Stimulated activated CD8-positive, alpha-beta memory T cell treated with anti-CD3 and anti-CD28 coated beads, Interleukin-15, amount 100 ng/mL, for 4 hours (primary cell): ENCODE results near the gene NR2F2.
"Not testable (repeated sequence)": the region's sequence is repeated elsewhere in the genome, so short reads cannot be mapped to it uniquely, and the experiment has no call there.

Experiments used
- DNase-seq, 2 donors: peaks; one replicate each; pipeline ENCODE4 v3.0.0-alpha.2; 2020; ENCODE audit warnings: low read depth in 2 of 2

NR2F2 gene

DNA sequence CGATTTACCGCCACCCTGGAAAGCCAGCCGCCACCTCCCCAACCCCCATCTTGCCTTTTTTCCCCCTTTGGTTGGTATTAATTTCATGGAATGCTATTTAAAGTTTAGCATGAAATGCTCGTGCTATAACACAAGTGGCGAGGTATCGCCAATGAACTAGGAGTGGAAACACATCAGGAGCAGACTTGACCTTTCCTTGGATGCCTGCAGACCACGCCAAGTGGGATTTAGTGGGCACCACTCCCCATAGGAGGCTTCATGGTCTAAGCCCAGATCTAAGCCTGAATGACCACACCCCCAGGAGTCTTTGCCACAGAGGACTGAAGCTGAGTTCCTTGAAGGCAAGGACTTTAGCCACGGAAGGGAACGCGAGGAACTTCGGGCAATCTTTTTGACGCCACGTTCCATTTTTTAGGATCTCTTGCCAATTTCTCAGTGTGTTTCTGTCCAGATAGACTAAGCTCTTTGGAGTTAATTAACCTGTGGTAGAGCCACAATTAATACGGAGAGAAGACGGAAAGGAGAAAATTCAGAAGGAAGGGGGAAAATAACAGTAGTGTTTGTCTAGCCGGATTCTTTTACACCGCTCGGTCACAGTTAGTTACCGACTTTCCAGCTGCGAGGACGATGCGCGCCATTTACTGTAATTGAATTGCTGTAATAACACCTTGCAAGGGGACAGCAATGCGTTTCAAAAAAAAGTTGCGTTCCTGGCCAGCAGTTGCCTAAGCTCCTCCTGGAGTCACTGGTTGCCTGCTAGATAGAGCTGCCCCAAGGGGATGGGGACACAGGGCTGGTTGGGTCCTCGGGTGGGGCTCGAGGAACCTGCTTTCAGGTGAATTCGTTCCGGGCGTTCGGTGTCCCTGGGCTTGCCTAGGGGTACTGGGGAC lies 37.1 kb downstream of the NR2F2 start:
- no peak for DNase-seq

DNA sequence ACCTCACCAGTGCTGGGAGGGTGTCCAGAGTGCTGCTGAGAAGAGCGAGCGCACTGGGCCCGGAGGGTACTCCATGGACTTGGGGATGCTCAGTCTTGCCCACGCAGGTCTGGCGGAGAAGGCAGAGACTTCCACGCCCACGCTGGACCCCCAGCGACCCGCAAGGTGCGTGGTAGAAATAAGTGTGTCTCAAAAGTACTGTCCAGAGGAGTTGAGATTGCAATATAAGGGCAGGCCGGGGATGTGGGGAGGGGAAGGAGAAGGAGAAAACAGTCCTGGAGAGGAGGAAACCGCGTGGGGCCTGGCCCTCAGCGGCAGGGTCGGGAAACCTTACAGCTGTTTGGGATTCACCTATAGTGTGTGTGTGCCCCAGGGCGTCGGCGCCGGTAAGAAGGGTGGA lies 38.9 kb downstream of the NR2F2 start:
- DNase-seq: no peak

DNA sequence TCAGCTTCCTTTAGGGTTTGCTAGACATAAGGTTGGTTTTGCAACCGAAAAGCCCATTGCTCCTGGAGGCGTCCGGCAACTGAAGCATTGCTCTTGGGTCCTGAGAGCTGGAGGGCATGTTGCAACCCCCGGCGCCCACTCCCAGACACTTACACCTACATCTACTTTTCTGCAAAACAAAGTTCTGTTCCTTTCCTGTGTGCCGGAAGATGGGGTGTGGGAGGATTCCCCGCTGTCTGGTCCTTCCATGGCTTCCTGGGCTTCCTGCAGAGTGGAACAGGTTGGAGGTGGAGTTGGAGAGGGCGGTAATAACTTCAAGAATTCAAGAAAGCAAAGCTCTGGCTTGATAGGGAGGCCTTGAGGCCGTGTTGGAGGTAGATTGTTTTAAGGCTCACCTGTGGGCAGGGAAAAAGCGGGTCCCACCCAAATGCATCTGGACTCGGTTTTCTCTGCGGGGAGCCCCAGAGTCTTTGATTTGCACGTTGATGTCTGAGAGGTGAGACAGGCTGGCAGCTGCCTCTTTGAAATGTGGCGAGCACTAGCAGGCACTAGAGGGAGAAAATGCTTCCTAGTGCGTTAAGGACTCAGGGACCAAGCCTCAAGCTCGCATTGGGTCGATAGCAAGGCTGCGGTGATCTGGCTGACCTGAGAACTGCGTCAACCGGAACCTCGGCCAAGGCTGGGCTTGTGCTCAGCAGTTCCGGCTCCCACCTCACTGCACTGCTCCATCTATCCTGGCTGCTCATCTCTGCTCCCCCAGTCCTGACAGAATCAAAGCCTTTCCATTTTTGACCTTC lies 39.5 kb downstream of the NR2F2 start:
- no peak for DNase-seq

- DNase-seq: no peak
These were observed 42.1 kb downstream of the NR2F2 start for GRCh38 chr15:96372554-96372953.

GRCh38 chr15:96374499-96374898 lies 44.0 kb downstream of the NR2F2 start:
- DNase-seq: no peak

DNA sequence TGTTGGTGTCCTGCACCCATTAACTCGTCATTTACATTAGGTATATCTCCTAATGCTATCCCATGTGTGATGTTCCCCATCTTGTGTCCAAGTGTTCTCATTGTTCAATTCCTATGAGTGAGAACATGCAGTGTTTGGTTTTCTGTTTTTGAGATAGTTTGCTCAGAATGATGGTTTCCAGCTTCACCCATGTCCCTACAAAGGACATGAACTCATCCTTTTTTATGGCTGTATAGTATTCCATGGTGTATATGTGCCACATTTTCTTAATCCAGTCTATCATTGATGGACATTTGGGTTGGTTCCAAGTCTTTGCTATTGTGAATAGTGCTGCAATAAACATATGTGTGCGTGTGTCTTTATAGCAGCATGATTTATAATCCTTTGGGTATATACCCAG lies 49.1 kb downstream of the NR2F2 start:
- DNase-seq: not testable (repeated sequence)

DNA sequence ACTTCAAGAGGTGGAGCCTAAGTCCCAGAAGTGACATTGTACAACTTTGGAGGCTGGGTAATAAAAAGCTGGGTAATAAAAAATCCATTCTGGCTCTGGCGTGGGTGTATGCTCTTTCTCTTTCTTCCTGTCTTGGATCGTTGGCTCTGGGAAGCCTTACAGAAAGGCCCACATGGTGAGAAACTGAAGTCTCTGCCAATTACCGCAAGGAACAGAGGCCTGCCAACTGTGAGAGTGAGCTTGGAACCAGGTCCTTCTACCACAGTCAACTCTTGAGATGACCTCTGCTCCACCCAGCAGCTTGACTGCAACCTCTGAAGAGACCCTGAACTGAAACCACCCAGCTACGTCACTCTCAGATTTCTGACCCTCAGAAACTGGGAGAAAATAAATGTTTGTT lies 51.0 kb downstream of the NR2F2 start:
- no peak for DNase-seq

GRCh38 chr15:96385195-96385594 lies 54.7 kb downstream of the NR2F2 start:
- no peak for DNase-seq

- no peak for DNase-seq
These were observed 58.2 kb downstream of the NR2F2 start for GRCh38 chr15:96388673-96389072.
